OCI-LY3 (cell line): Measurements from ENCODE around the gene EMILIN1.
A peak's percentile ranks its signal among the peaks of the same experiment; 100 is the strongest.

Experiments used
- H2AFZ ChIP-seq: fragments of 200-600, 300-600 bp; shearing (Covaris generic); 2 replicates; pipeline ENCODE4 v1.6.0; 2014; ENCODE audit warnings: antibody characterized with exemption, low read depth, low read length
- H3K27ac ChIP-seq: fragments of 200-600, 300-600 bp; sonication (generic); 2 replicates; pipeline ENCODE4 v1.5.1; 2014; ENCODE audit warnings: mild to moderate bottlenecking, low read length, moderate library complexity, mixed read lengths
- H3K27me3 ChIP-seq: fragments of 200-600, 300-600 bp; sonication (generic); 2 replicates; pipeline ENCODE4 v1.6.1; 2014; ENCODE audit warnings: low read depth, low read length, mixed read lengths
- H3K36me3 ChIP-seq: fragments of 200-600, 300-600 bp; sonication (generic); replicated peaks from 2 replicates; pipeline ENCODE3; 2014; ENCODE audit warnings: low read depth, low read length, mixed read lengths
- H3K4me1 ChIP-seq: fragments of 300-600, 200-600 bp; sonication (generic); 2 replicates; pipeline ENCODE4 v1.6.1; 2014; ENCODE audit warnings: low read length, mixed read lengths
- H3K4me2 ChIP-seq: fragments of 200-600, 300-600 bp; sonication (generic); 2 replicates; pipeline ENCODE4 v1.6.1; 2014; ENCODE audit warnings: low read length, mixed read lengths
- H3K4me3 ChIP-seq: fragments of 300-600, 200-600 bp; sonication (generic); 2 replicates; pipeline ENCODE4 v1.5.1; 2014; ENCODE audit warnings: antibody characterized with exemption, mild to moderate bottlenecking, low read length, moderate library complexity
- H3K79me2 ChIP-seq: fragments of 300-600, 200-600 bp; shearing (Covaris generic); 2 replicates; pipeline ENCODE4 v1.6.1; 2014; ENCODE audit warnings: mild to moderate bottlenecking, low read length, mixed read lengths
- H3K9ac ChIP-seq: fragments of 300-600, 200-600 bp; shearing (Covaris generic); 2 replicates; pipeline ENCODE4 v1.6.0; 2014; ENCODE audit warnings: mild to moderate bottlenecking, low read length, moderate library complexity
- H3K9me3 ChIP-seq: fragments of 200-600, 300-600 bp; shearing (Covaris generic); 2 replicates; pipeline ENCODE4 v1.6.1; 2014; ENCODE audit warnings: low read length, mixed read lengths; ENCODE audit not compliant: insufficient read depth
- H4K20me1 ChIP-seq: fragments of 200-600, 300-600 bp; sonication (generic); 2 replicates; pipeline ENCODE4 v1.6.1; 2016; ENCODE audit warnings: low read length, mixed read lengths; ENCODE audit not compliant: insufficient read depth
- CTCF ChIP-seq: fragments of 200-600, 300-600 bp; sonication (generic); IDR thresholded peaks from 2 replicates; pipeline ENCODE4 v1.5.1; 2014; ENCODE audit warnings: antibody characterized with exemption, low read length, low read depth
- EZH2phosphoT487 ChIP-seq: fragments of 200-600 bp; shearing (Covaris generic); IDR thresholded peaks from 2 replicates; pipeline ENCODE4 v1.6.1; 2018; ENCODE audit warnings: antibody characterized with exemption, mixed run types, low read depth

The EMILIN1 gene

GRCh38 chr2:27033253-27033852, 45.1 kb upstream of the EMILIN1 start:
- H3K4me3 ChIP-seq = peak overlapping the region; percentile 100
- H3K79me2 ChIP-seq = peaks cover 43% of the 10 kb centered on the region
- no peak overlapping the region for H2AFZ ChIP-seq
- peak overlapping the region; percentile 100 for H3K9ac ChIP-seq
- H4K20me1 ChIP-seq = no peaks in the 10 kb centered on the region; the same call in 1 of the 2 replicates
- no peaks in the 10 kb centered on the region for H3K9me3 ChIP-seq
- H3K36me3 ChIP-seq = peaks cover 54% of the 10 kb centered on the region
- H3K4me1 ChIP-seq = peaks cover 15% of the 10 kb centered on the region
- H3K27ac ChIP-seq = peak overlapping the region; percentile 66
- H3K4me2 ChIP-seq = peak overlapping the region; percentile 88
- TF ChIP-seq EZH2phosphoT487 (no peak), CTCF (no peak)
- no peaks in the 10 kb centered on the region for H3K27me3 ChIP-seq

GRCh38 chr2:27038012-27038411, 40.4 kb upstream of the EMILIN1 start:
- no peak for TF ChIP-seq CTCF
- no peak for TF ChIP-seq EZH2phosphoT487
- Histone ChIP-seq H3K9ac (no peak overlapping the region), H3K36me3 (peaks cover 80% of the 10 kb centered on the region)

GRCh38 chr2:27038631-27039339, 39.6 kb upstream of the EMILIN1 start:
- Histone ChIP-seq H4K20me1 (no peaks in the 10 kb centered on the region), H3K4me2 (no peak overlapping the region), H3K27ac (no peak overlapping the region), H2AFZ (no peak overlapping the region), H3K27me3 (no peaks in the 10 kb centered on the region), H3K9me3 (peaks cover 5% of the 10 kb centered on the region; the same call in 1 of the 2 replicates), H3K9ac (no peak overlapping the region), H3K4me3 (no peak overlapping the region), H3K79me2 (peaks cover 20% of the 10 kb centered on the region), H3K4me1 (peaks cover 46% of the 10 kb centered on the region), H3K36me3 (peaks cover 88% of the 10 kb centered on the region)
- no peak for TF ChIP-seq EZH2phosphoT487
- no peak for TF ChIP-seq CTCF

More at GRCh38 chr2:27038012-27038411, 40.4 kb upstream of the EMILIN1 start:
- Histone ChIP-seq H3K4me1 (peaks cover 44% of the 10 kb centered on the region), H3K79me2 (peaks cover 28% of the 10 kb centered on the region), H2AFZ (no peak overlapping the region), H4K20me1 (no peaks in the 10 kb centered on the region), H3K27ac (no peak overlapping the region), H3K4me2 (no peak overlapping the region), H3K27me3 (no peaks in the 10 kb centered on the region), H3K9me3 (peaks cover 5% of the 10 kb centered on the region; the same call in 1 of the 2 replicates), H3K4me3 (no peak overlapping the region)

GRCh38 chr2:27039426-27039825, 39.0 kb upstream of the EMILIN1 start:
- Histone ChIP-seq H4K20me1 (no peaks in the 10 kb centered on the region), H3K4me3 (no peak overlapping the region), H3K79me2 (peaks cover 14% of the 10 kb centered on the region), H3K4me2 (no peak overlapping the region), H3K9me3 (peaks cover 5% of the 10 kb centered on the region; the same call in 1 of the 2 replicates), H2AFZ (no peak overlapping the region), H3K4me1 (peaks cover 41% of the 10 kb centered on the region), H3K36me3 (peaks cover 84% of the 10 kb centered on the region), H3K27me3 (no peaks in the 10 kb centered on the region), H3K9ac (no peak overlapping the region), H3K27ac (no peak overlapping the region)
- TF ChIP-seq CTCF (no peak), EZH2phosphoT487 (no peak)
